Duodenal mucosa (tissue), 2 donors: ENCODE results near the gene ADAR.
A peak's percentile ranks its signal among the peaks of the same experiment; 100 is the strongest.

ENCODE experiments used
- H3K27ac ChIP-seq: one replicate; pipeline ENCODE4 v1.7.0; 2013; ENCODE audit warnings: low read depth, low read length
- H3K27me3 ChIP-seq, 2 donors: one replicate each; pipeline ENCODE4 v1.7.0; 2013; ENCODE audit warnings: low read length in 2 of 2, control low read depth in 1 of 2; ENCODE audit not compliant: insufficient read depth in 2 of 2, control insufficient read depth in 1 of 2
- H3K36me3 ChIP-seq, 2 donors: one replicate each; pipeline ENCODE4 v1.7.0; 2013; ENCODE audit warnings: low read length in 2 of 2, control low read depth in 1 of 2; ENCODE audit not compliant: insufficient read depth in 2 of 2, control insufficient read depth in 1 of 2
- H3K4me1 ChIP-seq, 2 donors: one replicate each; pipeline ENCODE4 v1.7.0; 2013; ENCODE audit warnings: low read length in 2 of 2, control low read depth in 1 of 2; ENCODE audit not compliant: insufficient read depth in 2 of 2, control insufficient read depth in 1 of 2
- H3K4me3 ChIP-seq, 2 donors: one replicate each; pipeline ENCODE4 v1.7.0; 2013; ENCODE audit warnings: low read length in 2 of 2, low read depth in 1 of 2
- H3K9ac ChIP-seq, 2 donors: one replicate each; pipeline ENCODE4 v1.7.0; 2013; ENCODE audit warnings: low read length in 2 of 2, low read depth in 1 of 2
- H3K9me3 ChIP-seq, 2 donors: one replicate each; pipeline ENCODE4 v1.7.0; 2013; ENCODE audit warnings: low read length in 2 of 2, control low read depth in 1 of 2; ENCODE audit not compliant: control insufficient read depth in 1 of 2

Gene ADAR

GRCh38 chr1:154574716-154575115, 33.3 kb downstream of the ADAR start:
- no peak overlapping the region for H3K9ac ChIP-seq
- H3K36me3 ChIP-seq: peaks cover 5 to 15% of the 10 kb centered on the region in 2 donors
- no peaks in the 10 kb centered on the region for H3K4me1 ChIP-seq

GRCh38 chr1:154573168-154573510, 34.8 kb downstream of the ADAR start:
- H3K9ac ChIP-seq: no peak overlapping the region
- no peak overlapping the region for H3K27ac ChIP-seq

More at GRCh38 chr1:154574716-154575115, 33.3 kb downstream of the ADAR start:
- Histone ChIP-seq H3K9me3 (no peaks in the 10 kb centered on the region), H3K4me3 (no peak overlapping the region), H3K27ac (no peak overlapping the region), H3K27me3 (no peaks in the 10 kb centered on the region)

GRCh38 chr1:154572468-154573167, 35.4 kb downstream of the ADAR start:
- H3K36me3 ChIP-seq: no peaks in the 10 kb centered on the region
- H3K27me3 ChIP-seq: peaks cover 0 to 7% of the 10 kb centered on the region in 2 donors
- peaks cover 5 to 8% of the 10 kb centered on the region in 2 donors for H3K4me1 ChIP-seq
- H3K9me3 ChIP-seq: no peaks in the 10 kb centered on the region
- H3K4me3 ChIP-seq: no peak overlapping the region
- H3K27ac ChIP-seq: no peak overlapping the region
- no peak overlapping the region for H3K9ac ChIP-seq

More at GRCh38 chr1:154573168-154573510, 34.8 kb downstream of the ADAR start:
- peaks cover 2% of the 10 kb centered on the region in 2 donors for H3K4me1 ChIP-seq
- peaks cover 0 to 6% of the 10 kb centered on the region in 2 donors for H3K27me3 ChIP-seq
- H3K36me3 ChIP-seq: no peaks in the 10 kb centered on the region
- H3K4me3 ChIP-seq: no peak overlapping the region
- no peaks in the 10 kb centered on the region for H3K9me3 ChIP-seq

GRCh38 chr1:154571964-154572288, 36.1 kb downstream of the ADAR start:
- no peak overlapping the region for H3K9ac ChIP-seq
- H3K4me1 ChIP-seq: peaks cover 5 to 9% of the 10 kb centered on the region in 2 donors
- H3K9me3 ChIP-seq: no peaks in the 10 kb centered on the region
- H3K27me3 ChIP-seq: peaks cover 7 to 13% of the 10 kb centered on the region in 2 donors
- H3K36me3 ChIP-seq: no peaks in the 10 kb centered on the region
- H3K27ac ChIP-seq: no peak overlapping the region
- H3K4me3 ChIP-seq: no peak overlapping the region

GRCh38 chr1:154571244-154571963, 36.6 kb downstream of the ADAR start:
- Histone ChIP-seq H3K36me3 (no peaks in the 10 kb centered on the region), H3K27me3 (peaks cover 12 to 17% of the 10 kb centered on the region in 2 donors), H3K4me1 (peaks cover 5 to 9% of the 10 kb centered on the region in 2 donors), H3K9me3 (no peaks in the 10 kb centered on the region), H3K4me3 (no peak overlapping the region), H3K27ac (no peak overlapping the region), H3K9ac (no peak overlapping the region)

- Histone ChIP-seq H3K4me1 (peaks cover 5 to 9% of the 10 kb centered on the region in 2 donors), H3K9me3 (no peaks in the 10 kb centered on the region), H3K27ac (no peak overlapping the region), H3K4me3 (peak overlapping the region in 1 of 2 donors; percentile 43), H3K9ac (no peak overlapping the region), H3K36me3 (no peaks in the 10 kb centered on the region), H3K27me3 (peaks cover 13 to 17% of the 10 kb centered on the region in 2 donors)
Measured at GRCh38 chr1:154568157-154568815, 39.7 kb downstream of the ADAR start.

- no peaks in the 10 kb centered on the region for H3K9me3 ChIP-seq
- H3K4me3 ChIP-seq: peak within 1 kb of the TSS in 1 of 2 donors; percentile 43
- no peak within 1 kb of the TSS for H3K9ac ChIP-seq
- peaks cover 13 to 17% of the 10 kb centered on the region in 2 donors for H3K27me3 ChIP-seq
- no peaks in the 10 kb centered on the region for H3K36me3 ChIP-seq
- peaks cover 5 to 9% of the 10 kb centered on the region in 2 donors for H3K4me1 ChIP-seq
- H3K27ac ChIP-seq: no peak within 1 kb of the TSS
Measured at GRCh38 chr1:154567386-154568156, 40.4 kb downstream of the ADAR start, which contains the start of gene CHRNB2. Gene CHRNB2 (plus strand): TSS chr1:154567778. CDS start chr1:154568045, 267 bp downstream.

- H3K4me3 ChIP-seq: no peak overlapping the region
Measured at GRCh38 chr1:154565876-154566275, 42.1 kb downstream of the ADAR start.

GRCh38 chr1:154559466-154560044, 48.4 kb downstream of the ADAR start:
- peaks cover 20 to 28% of the 10 kb centered on the region in 2 donors for H3K4me1 ChIP-seq
- H3K4me3 ChIP-seq: peak overlapping the region; percentile 91
- H3K27me3 ChIP-seq: no peaks in the 10 kb centered on the region
- H3K36me3 ChIP-seq: peaks cover 13 to 14% of the 10 kb centered on the region in 2 donors
- H3K9me3 ChIP-seq: no peaks in the 10 kb centered on the region
- peak overlapping the region; percentile 78 for H3K27ac ChIP-seq
- peak overlapping the region; percentile 81 to 84 for H3K9ac ChIP-seq

More at GRCh38 chr1:154565876-154566275, 42.1 kb downstream of the ADAR start:
- H3K27me3 ChIP-seq: peaks cover 13 to 17% of the 10 kb centered on the region in 2 donors
- H3K27ac ChIP-seq: no peak overlapping the region
- no peaks in the 10 kb centered on the region for H3K9me3 ChIP-seq
- no peak overlapping the region for H3K9ac ChIP-seq
- H3K4me1 ChIP-seq: peaks cover 5 to 9% of the 10 kb centered on the region in 2 donors
- H3K36me3 ChIP-seq: no peaks in the 10 kb centered on the region
